Measurements from ENCODE around the gene TOGARAM1.

DNA sequence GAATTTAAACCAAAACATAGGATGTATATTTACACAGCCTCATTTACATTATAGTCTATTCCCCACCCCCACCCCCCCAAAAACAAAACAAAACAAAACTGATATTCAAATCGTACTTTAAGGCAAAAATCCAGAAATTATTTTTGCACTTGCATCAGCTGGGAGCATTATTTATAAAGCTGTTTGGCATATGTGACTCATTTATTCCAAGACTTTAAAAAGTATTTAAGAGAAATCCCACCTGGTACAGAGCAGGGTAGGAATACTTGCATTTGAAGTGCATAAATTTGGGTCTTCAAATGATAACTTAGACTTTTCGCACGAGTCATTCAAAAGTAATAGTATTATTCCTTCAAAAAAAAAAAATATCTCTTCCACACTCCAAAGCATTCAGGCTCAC is 1.3 kb upstream of the TOGARAM1 start:
- TF ChIP-seq CTCF (IDR thresholded peaks at IDR 0.05) (no peak), POLR2A (IDR thresholded peaks at IDR 0.05) (no peak)
